CD1c-positive myeloid dendritic cell (primary cell): ENCODE data around the gene SDF2L1.
A peak's percentile ranks its signal among the peaks of the same experiment; 100 is the strongest.

Experiments
- DNase-seq: peaks from one replicate; pipeline ENCODE4 v3.0.0-alpha.2; 2016; ENCODE audit errors: extremely low spot score

The SDF2L1 gene

DNA sequence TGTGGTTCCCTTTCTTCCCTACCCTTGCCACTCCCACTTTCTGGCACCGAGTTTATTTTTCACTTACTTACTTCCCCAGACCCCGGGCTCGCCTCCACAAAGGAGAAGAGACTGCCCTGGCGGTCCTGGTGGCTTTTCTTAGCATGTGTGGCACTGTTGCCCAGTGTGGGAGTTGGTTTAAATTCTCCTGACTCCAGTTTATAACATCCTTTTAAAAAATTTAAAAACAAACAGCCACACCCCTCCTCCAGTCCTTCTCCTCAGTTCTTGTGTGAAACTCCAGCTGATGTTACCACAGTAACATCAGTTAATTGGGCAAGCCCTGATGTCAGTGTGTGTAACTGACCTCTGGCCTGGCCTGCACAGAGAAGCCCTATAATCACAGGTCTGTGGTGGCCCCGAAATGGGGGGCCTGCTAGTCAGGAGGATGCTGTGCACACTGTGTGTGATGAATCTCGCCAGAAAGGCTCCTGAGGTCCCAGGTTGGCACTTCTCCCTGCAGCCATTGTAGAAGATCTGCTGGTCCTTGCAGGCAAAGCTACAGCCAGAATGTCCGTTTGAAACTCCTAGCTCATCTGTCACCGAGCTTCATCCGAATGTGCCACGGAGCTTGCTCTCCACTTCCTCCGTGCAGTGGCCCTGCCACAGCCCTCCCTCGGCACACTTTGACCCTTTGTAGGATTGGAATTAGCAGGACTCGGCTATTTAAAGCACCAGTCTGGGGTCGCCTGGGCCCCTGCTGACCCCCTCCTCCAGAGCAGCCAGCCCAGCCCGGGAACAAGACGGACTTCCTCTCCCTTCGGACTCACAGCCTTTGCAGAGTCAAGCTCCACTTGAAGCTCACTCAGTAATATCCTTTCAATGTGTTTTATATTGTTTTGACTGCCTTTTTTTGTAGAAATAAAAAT lies 19.8 kb upstream of the SDF2L1 start:
- peak; percentile 91 for DNase-seq

- no peak for DNase-seq
Observed at GRCh38 chr22:21622919-21623647, 19.0 kb upstream of the SDF2L1 start.

DNA sequence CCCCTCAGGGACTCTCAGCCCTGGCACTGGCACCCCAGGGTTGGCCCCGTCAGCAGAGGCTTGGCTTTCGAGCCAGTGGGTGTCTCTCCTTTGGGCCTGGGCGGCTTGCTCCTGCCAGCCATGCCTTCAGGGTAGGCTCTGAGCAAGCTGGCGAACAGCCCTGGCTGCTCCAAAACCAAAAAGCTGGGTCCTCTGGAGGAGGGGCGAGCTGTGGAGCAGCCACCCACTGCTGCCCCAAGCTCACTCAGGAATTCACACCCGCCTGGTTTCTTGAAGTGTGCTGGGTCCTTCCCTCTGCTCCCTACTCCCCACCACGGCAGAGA lies 18.5 kb upstream of the SDF2L1 start:
- DNase-seq = no peak

DNA sequence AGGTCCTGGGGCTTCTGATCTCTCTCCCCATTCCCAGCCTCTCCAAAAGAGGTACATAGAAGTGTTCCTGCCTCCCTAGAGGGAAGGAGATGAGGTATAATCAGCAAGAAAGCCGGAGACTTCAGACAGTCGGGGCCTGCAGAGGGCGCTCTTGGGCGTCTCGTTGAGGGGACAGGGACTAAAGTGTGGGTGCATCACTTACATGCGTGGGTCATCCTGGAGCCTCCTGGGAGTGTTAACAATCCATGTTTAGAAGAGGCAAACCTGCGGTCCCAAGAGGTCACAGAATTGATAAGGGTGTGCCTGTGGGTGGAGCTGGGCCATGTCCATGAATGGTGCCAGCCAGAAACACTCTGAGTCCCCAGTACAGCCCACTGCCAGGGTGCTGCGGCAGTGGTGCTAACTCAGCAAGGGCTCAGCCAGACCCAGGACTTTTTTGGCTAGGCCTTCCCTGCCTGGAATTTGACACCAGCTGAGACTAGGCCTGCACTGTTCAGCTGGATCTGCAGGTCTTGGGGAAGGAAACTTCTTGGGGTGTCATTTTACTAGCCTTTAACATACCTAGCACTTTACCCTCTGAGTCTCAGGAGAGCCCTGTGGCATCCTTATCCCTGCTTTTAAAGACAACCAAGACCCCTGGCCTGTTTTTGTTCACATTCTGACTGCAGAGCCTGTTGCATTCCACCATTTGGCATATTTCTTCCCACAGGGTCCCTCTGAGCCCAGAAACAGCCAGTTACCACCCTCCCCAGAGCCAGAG lies 17.8 kb upstream of the SDF2L1 start:
- peak; percentile 18 for DNase-seq

DNA sequence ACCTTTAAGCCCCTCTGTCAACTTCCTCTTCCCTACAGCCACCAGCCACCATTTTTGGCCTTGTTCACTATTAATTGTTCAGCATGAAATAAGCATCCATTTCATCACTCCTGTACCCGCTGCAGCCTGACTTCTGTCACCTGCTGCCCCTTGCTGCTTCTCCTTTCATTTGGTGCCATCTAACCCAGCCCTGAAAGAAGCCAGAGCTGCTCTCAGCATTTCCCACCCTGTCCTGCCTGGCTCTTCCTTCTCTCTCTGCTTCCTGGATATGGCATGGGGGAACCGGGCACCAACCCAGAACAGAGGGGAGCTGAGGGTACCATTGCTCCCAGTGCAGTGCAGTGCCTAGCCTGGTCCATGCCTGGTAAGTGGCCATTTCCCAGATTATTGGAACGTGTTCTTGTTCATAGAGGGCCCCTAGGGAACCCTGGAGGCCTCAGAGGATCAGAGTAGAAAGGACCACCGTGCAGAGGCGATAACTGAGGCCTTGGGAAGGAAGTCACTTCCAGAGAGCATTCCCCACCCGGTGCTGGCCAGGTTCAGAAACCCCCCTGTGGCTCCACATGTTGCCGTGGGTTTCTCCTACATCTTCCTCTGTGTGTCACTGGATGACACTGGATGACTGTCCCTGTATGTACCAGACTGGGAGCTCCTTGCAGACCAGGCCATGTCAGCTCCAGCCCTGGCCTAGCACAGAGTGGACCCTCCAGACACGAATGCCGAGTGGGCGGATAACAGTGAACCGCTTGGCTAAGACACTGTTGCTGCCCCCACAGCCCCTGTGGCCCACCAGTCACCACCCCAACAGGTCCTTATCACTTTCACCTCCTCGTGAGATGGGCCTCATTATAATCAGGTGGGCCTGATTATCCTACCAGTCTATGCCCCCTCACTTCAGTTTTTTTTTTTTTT lies 17.0 kb upstream of the SDF2L1 start:
- no peak for DNase-seq

- DNase-seq = no peak
Observed at GRCh38 chr22:21626073-21626734, 15.9 kb upstream of the SDF2L1 start.

DNA sequence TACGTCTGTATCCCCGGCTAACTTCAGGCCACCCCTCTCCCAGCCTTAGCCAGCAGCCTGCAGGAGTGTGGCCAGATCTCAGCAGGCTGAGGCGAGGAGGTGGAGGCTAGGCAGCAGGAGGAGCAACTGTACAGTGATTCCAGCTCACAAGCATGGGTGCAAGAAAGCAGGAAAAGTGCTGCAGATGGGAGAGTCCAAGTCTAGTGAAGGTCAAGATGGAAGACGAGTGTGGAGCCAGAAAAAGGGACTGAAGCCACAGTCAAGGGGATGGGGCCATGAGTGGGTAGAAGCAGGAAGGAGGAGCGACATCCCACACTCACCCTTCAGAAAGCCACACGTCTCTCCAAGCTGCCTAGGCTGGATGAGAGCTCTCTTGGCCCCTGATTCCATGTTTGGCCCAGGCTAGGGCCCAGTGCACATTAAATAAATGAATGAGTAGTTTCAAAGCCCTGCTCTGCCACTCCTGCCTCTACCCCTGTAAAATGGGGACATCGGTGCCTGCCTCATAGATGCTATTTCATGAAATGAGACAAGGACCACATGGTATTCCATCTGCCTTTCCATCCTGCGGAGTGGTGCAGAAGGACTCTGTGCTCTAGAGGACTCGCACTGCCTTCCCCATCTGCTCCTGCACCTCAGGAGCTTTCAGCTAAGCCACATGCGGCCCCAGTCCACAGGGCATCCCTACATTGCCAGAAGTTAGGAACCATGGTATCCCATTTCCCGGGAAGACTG lies 15.2 kb upstream of the SDF2L1 start:
- no peak for DNase-seq

GRCh38 chr22:21628386-21629254 lies 13.5 kb upstream of the SDF2L1 start:
- DNase-seq = no peak

DNA sequence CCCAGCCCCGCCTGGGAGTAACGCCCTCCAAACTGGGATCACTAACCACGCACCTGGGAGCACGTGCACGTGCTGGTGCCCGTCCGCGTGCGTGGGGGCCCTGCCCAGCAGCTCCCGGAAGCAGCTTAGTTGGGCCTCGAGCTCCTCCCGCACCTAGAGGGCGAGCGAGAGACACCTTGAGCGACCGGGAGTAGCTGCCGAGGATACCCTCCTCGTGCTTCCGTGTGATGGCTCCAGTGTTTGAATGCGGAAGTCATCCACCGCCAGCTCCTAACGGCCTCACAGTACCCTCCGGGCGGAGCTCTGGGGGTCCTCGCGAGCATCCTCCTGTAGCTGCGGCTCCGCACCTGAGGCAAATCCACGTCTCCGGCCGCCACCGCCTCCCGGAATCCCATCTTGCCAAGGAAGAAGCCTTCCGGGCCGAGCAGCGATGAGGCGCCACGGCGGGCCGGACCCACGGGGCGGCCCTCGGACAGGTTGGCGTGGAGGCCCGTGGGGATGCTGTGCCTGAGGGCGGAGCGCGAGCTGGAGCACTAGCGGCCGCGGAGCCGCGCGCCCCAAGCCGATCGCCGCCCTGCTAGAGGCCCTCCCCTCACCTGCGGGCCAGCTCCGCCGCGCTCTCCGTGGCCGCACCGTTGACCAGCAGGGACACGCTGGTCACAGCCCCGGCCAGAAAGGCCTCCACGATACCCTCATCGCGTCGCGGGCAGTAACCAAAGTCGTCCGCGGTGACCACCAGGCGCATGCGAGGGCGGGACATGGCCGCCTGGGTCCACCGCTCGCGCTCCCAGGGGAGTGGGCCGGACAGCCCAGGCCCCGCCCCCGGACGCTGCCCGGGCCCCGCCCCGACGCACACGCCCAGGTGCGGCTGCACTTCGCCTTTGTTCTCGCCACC lies 12.6 kb upstream of the SDF2L1 start, which contains the start of gene YDJC:
Gene YDJC (minus strand): TSS at position 768 of the 895 bp plus-strand sequence. CDS start 8 bp downstream, at position 760.
- DNase-seq = peak; percentile 97

DNA sequence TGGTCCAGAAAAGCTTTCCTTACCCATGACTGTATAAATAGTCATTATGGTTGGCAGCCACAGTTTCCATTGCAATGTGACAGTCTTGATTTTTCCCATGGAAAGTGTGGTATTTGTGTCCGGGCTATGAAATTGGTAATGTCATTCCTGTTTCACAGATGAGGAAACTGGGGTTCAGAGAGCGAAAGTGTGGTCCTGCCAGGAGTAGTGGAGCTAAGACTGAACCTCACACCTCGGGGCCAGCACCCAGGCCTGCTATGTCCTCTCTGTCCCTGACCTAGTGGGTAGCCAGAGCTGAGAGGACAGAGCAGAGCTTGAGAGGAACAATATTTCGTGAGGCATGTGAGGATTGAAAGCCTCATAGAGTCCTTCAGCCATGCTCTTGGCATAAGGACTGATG lies 11.1 kb upstream of the SDF2L1 start:
- DNase-seq = no peak

DNA sequence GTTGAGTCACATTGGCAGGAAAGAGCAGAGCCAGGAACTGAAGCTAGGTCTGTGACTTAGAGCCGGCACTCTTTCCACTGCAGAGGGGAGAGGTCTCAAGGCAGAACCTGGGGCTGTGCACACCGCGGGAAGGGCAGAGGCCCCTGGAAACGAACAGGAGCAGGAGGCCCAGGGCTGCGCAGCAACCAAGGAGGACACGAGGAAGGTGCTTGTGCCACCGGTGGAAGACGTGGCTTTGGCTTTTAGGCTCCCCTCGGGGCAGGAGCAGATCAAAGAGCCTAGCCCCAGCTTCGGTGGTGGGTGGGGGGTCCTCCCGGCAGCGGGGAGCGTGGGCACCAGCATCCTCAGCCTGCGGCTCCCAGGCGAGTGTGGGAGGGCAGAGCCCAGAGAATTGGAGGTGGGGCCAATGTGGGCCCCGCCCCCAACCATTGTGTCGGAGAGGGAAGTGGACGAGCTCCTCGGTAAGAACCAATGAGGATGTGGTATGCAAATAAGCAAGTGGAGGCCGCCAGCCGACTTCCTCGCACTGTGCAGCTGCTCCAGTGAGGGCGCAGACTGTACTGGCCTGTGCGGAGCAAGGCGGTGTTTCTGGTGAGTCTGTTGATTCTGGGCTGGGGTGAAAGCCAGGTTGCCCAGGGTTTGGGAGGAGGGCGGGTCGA lies 9.7 kb upstream of the SDF2L1 start, which contains the start of gene CCDC116:
Gene CCDC116 (plus strand): TSS at position 524 of the 659 bp plus-strand sequence. CDS start 422 bp downstream, outside the sequence.
- peak; percentile 90 for DNase-seq

DNA sequence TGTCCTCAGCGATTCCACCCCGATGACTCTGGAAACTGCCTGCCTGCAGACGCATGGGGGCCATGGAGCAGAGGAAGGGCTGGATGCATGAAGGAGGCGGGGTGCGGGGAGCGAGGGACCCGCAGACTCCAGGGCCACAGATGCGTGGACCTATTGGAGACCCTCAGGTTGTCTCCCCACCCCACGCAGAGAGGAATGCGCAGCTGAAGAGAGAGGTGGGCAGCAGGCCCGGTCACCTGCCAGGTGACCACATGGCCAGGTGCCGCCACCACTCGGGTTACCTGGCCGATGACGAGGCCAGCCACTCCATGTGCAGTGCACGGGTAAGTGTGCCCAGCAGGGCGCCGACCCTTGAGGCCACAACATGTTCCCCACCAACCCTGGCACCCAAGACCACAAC lies 9.2 kb upstream of the SDF2L1 start:
- no peak for DNase-seq

DNA sequence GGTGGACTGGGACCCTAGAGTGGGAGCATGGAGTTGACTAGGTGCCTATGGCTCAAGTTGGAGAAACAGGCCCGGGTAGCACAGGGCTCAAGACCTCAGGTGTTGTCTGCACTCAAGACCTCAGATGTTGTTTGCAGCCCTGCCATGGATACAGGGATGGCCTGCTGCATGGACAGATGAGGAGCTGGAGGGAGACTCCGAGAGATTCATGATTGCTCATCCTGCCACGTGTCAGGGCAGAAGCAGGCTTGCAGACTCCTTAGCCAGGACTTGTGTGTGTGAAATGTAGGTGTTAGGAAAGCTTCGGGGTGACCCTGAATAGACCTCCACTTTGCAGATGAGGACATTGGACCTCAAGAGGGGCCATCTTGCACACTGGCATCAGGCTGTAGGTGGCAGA lies 8.6 kb upstream of the SDF2L1 start:
- no peak for DNase-seq

- DNase-seq = no peak
Observed at GRCh38 chr22:21634081-21634480, 8.0 kb upstream of the SDF2L1 start.

DNA sequence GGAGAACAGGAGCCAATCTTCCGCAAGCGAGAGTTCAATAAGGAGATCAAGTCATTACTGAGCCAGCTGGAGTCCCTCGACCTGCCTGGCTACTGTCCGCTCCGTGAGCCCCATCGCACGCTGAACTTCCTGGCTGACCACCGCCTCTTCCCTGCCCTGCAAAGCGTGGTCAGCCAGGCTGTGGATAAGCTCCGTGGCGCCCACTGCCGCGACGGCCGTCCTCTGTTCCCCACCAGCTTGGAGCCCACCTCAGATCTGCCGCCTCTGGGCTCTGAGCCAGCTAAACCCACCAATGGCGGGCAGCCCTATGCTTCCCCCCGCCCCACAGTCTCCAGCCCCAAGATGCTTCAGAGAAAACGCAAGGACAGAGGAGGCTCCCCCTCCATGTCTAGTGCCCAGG lies 7.3 kb upstream of the SDF2L1 start:
- no peak for DNase-seq

GRCh38 chr22:21635771-21636510 lies 6.2 kb upstream of the SDF2L1 start:
- DNase-seq = no peak
